IMR-90 (cell line): ENCODE data around the gene NUBP1.
"Not testable (repeated sequence)": the region's sequence is repeated elsewhere in the genome, so short reads cannot be mapped to it uniquely, and the experiment has no call there.

Source experiments
- CEBPB ChIP-seq: IDR thresholded peaks from 2 replicates; pipeline ENCODE4 v1.6.1; 2012; ENCODE audit warnings: low read depth, low read length, improper control_type of control experiment
- CHD1 ChIP-seq: IDR thresholded peaks from 2 replicates; pipeline ENCODE4 v1.6.1; 2012; ENCODE audit warnings: low read depth, low read length, improper control_type of control experiment
- CTCF ChIP-seq: conservative IDR thresholded peaks from 2 replicates; pipeline ENCODE4 v1.5.1; 2012; ENCODE audit warnings: mild to moderate bottlenecking, low read depth, low read length, improper control_type of control experiment
- ELK1 ChIP-seq: fragments of 150-350 bp; IDR thresholded peaks from 2 replicates; pipeline ENCODE4 v1.6.1; 2016; ENCODE audit warnings: low read depth, mild to moderate bottlenecking, low read length, moderate library complexity, borderline replicate concordance
- FOS ChIP-seq: fragments of 150-350 bp; IDR thresholded peaks from 2 replicates; pipeline ENCODE4 v1.6.1; 2016; ENCODE audit warnings: low read depth, low read length
- MAFK ChIP-seq: IDR thresholded peaks from 2 replicates; pipeline ENCODE4 v1.6.1; 2012; ENCODE audit warnings: low read depth, low read length, improper control_type of control experiment
- MAZ ChIP-seq: IDR thresholded peaks from 2 replicates; pipeline ENCODE4 v1.6.1; 2012; ENCODE audit warnings: low read depth, mild to moderate bottlenecking, low read length, improper control_type of control experiment, moderate library complexity, borderline replicate concordance
- MXI1 ChIP-seq: IDR thresholded peaks from 2 replicates; pipeline ENCODE4 v1.6.1; 2012; ENCODE audit warnings: low read depth, mild to moderate bottlenecking, low read length, moderate library complexity, borderline replicate concordance
- NFE2L2 ChIP-seq: fragments of 150-350 bp; IDR thresholded peaks from 2 replicates; pipeline ENCODE4 v1.6.1; 2016; ENCODE audit warnings: low read depth, mild to moderate bottlenecking, low read length
- POLR2A ChIP-seq: IDR thresholded peaks from 2 replicates; pipeline ENCODE4 v1.6.1; 2012; ENCODE audit warnings: mild to moderate bottlenecking, low read depth, low read length
- RAD21 ChIP-seq: IDR thresholded peaks from 2 replicates; pipeline ENCODE4 v1.6.1; 2012; ENCODE audit warnings: low read length, improper control_type of control experiment
- RFX5 ChIP-seq: IDR thresholded peaks from 2 replicates; pipeline ENCODE4 v1.8.0; 2012; ENCODE audit warnings: low read depth, mild to moderate bottlenecking, low read length, moderate library complexity
- SMC3 ChIP-seq: fragments of 150-350 bp; IDR thresholded peaks from 2 replicates; pipeline ENCODE4 v1.6.1; 2016; ENCODE audit warnings: low read depth, mild to moderate bottlenecking, antibody characterized with exemption, low read length, moderate library complexity
- USF2 ChIP-seq: fragments of 150-350 bp; IDR thresholded peaks from 2 replicates; pipeline ENCODE4 v1.6.1; 2017; ENCODE audit warnings: mild to moderate bottlenecking, antibody characterized with exemption, low read length, low read depth

- TF ChIP-seq CTCF, MAFK, CEBPB, POLR2A, NFE2L2, ELK1, MXI1, RAD21, USF2, RFX5, FOS, SMC3, MAZ, CHD1: not testable (repeated sequence)
Observed at GRCh38 chr16:10741249-10741648, 2.4 kb upstream of the NUBP1 start.
